GM19351 (cell line): Measurements from ENCODE around the gene SELENOS.

ENCODE experiments used
- ATAC-seq: cut with Tn5 transposase; IDR thresholded peaks from one replicate; pipeline ENCODE4 v1.9.1; 2021; ENCODE audit warnings: mild to moderate bottlenecking, moderate library complexity; ENCODE audit not compliant: unreplicated experiment

SELENOS gene, protein sequence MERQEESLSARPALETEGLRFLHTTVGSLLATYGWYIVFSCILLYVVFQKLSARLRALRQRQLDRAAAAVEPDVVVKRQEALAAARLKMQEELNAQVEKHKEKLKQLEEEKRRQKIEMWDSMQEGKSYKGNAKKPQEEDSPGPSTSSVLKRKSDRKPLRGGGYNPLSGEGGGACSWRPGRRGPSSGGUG

DNA sequence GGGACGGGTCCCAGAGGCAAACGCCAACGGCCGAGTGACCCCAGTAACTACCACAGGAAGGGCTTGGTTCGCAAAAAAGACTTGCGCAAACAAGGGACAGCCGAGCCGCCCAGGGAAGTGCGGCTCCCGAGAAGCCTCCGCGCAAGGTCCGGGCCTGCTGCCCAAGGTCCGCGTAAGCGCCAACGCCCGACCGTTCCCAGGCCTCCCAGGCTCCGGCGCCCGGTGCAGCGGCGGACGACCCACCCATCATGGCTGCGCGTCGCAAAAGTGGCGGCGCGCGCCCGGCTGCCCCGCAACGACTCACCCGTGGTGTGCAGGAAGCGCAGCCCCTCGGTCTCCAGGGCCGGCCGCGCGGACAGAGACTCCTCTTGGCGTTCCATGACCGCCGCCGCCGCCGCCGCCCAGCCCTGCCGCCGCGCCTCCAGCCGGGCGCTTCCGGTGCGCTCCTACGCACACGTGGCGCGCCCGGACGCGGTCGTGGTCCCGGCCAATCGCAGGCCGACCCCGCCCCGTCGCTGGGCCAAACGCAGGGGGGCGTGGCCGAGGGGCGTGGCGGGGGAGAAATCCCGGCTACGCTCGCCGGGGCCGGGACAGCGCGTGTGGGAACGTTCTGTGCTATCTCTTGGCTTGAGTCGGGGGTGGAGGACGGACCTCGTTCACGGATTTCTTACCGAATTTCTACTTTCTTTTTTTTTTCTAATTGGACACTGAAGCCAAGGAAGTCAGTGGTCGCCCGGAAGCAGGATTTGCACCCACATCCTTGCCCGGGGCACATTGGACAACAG, at the start of gene SELENOS:
TSS of gene SELENOS (minus strand) at position 448 of the 785 bp plus-strand sequence. CDS start at position 380, 68 bp downstream.
- ATAC-seq = peak; percentile 90

DNA sequence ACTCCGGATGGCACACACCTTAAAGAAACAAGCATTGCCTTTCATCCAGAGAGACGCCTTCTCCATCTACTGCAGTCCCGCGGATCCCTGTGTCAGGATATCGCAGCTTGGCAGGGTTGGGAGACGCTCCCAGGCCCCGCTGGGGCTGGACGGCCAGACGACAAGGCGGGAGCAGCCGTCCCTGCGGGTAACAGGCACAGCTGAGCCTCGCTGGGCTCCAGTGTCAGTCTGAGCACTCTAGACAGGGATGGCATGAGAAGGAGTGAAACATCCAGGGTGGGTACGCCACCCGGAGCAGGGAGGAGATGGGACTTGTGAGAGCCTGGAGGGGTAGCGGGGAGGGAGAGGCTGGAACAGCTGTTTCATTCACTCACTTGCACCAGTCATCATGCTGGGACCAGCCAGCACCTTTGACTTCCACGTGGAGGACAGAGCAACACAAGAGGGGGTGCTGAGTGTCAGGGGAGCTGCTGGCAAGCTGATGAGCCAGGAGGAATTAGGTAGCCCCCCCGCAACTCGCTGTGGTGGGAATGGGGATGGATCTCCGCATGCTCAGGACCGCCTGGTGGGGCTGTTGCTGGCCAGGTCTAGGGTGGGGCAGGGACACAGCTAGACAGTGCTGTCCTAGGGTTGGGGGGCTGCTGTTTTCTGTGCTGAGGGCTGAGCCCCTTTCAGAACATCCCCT, 49.3 kb upstream of the SELENOS start:
- ATAC-seq = no peak

DNA sequence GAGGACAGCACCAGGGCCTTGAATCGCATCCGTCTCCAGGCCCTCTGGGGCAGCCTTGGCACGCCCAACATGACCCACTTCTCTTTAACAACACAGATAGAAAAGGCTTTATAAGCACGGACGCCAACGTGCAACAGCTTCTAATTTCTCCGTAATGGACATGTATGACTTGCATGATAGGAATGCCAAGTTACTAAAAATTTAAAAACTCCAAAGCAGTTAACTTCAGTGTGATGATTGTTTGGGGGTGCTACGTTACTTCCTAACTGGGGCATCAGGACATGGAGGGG, 48.7 kb upstream of the SELENOS start:
- no peak for ATAC-seq

DNA sequence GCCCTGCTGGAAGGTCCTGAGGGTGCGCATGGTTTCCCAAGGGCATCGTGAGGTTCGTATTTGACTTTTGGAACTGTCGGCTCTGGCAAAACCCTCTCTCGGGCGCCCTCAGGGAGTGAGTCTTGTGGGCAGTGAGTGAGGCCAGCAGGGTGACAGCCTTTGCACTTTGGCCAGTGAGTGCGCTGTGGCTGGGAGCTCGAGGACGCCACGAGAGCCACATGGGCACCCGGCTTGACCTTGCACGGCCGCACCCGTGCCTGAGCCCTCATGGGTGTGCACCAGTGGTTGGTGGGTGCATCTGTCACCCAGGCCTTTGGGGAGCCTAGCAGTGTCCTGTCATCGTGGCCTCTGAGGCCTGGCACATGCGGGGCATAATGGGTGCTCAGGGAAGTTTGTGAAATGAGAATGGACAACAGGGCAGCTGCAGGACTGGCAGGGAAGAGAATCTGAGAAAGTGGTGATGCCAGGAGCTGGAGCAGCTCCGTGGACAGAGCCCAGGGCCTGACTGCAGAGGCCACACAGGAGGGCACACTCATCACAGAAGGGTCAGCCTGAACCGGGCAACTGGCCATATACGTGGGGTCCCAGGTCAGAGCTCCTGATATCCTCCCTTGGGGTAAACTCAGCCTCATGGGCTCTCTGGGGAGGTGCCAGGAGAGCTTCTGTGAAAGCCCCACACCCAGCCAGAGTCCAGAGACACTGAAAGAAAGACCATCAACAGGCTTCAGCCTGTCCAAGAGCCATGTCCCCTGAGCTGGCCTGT, 48.2 kb upstream of the SELENOS start:
- ATAC-seq = no peak

DNA sequence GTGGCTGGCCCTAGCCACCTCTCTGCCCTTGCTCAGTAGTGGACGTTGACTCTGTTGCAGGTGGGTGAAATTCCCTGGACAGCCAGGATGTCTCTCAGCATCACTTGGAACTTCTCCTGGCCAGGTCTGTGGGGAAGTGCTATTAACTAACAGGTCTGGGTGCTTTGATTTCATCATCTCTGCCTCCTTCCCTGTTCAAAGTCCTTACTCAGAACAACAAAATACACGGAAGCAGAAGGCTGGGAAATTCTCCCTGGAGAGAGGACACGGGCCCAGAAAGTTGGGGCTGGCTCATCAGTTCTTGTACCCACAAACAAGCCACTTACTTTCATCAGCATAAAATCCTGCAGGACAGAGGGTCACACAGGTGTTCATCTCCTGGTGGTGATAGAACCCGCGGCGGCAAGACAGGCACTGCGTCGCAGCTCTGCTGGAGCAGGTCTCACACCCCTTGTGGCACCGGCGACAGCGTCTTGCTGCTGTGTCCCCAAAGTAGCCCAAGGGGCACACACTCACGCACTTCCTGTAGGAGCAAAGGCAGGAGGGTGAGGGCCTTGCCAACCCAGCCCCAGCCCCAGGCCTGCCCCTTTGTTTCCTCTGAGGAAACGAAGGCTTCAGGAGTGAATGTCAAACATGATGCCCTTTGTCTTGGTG, 47.4 kb upstream of the SELENOS start:
- no peak for ATAC-seq

DNA sequence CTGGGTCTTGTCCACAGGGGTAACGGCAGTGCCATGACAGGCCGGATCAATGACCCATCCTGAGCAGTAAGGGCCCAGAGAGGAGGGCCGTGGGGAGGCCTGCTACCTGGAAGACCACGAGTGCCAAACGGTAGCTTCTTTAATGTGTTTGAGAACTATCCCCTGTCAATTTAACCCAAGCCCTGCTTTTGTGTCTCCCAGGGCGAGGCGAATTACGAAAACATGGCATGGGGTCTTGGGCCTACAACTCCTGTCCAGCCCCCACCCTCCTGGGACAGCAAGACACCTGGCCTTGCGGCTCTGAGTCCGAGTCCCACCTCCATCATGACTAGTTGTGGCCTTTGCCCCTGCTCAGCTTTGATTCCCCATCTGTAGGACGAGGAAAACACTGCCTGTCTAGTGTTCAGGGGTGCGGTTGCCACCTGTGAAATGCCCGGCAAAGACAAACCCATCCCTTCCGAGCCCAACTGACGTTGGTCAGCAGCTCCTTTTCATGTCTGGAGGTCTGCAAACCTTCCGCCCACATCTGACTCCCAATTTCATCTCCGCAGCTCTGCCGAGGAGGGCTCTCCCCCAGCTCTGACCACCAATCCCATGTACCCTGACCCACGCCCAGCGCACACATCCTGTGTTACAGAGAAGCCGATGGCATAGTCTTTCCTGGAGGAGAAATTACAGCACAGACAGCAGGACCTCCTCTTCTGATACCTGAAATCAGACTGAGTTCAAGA, 46.7 kb upstream of the SELENOS start:
- no peak for ATAC-seq

DNA sequence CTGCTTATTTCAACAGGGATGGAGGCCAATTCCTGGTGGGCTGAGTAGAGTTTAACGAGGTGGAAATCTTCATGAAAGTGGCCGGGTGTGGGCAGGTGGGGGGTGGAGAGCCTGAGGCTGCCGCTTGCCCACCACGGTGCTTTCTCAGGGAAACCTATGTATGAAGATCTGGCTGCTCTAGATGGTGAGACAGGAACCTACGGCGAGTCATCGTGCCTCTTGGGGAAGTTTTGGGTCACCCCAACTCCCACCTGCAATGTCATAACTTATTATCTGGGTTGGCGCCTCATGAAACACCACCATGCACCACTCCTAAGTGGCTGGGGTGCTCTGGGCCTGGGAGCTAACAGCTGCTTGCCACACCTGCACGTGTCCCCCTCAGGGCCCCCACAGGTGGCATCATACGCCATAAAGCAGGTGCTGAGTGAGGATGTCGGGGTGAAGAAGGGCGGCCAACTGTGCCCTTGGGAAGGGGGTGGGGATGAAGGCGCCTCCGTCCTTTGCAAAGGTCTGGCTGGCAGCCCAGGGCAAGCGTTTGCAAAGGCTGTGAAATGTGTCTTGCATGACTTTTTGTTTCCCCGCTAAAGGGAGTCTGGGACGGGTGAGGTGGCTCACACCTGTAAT, 45.7 kb upstream of the SELENOS start:
- ATAC-seq = no peak

DNA sequence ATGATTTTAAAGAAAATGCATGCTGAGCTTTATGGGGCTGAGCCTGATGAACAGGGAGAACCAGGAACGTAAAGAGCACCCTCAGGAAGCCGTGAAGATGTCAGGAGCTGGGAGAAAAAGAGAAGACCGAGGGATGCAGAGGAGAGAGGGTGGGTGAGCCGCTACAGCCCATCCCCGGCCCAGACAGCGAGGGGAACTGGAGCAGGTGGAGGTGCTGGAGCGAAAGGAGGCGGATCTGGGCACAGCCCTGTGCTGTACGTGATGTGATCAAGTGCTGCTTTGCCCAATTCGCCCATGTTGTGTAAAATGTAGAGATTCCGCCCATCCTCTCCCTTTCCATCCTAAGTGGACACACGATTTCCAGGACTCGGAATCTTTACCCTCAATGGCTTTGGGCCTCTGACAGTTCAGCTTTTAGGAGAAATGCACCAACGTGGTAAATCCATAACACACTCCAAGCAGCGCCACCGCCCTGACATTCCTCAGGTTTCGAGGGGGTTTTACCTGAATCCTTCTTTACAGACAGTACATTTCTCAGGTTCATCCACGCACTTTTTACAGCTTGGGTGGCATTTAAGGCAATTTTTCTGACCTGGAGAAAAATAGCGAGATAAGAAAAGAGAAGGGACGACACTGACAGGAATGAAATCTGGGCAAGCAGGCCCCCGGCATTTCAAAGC, 44.9 kb upstream of the SELENOS start:
- no peak for ATAC-seq

DNA sequence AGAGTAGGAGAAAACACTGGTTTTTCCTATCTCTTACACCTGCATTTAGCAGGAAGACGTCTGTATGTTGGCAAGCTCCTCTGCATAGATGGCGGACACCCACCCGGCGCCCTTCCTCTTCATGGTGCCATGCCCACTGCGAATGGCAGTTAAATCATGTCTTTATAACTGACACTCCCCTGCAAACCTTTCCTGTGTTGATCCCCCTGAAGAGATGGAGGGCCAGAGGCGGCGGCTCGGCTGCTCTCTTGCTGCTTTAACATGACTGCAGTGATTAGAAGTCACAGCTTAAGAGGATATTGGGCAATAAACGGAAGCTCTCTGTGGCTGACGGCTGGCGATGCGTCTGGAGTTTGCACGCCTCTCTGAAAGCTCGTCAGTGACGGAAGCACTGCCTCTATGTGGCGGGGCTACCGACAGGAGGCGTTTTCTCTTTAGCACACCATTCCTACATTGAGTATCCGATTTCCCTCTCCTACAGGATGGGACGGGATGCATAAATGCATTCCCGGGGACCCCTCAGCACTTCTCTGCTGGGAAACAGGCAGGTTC, 43.3 kb upstream of the SELENOS start:
- ATAC-seq = peak; percentile 64

DNA sequence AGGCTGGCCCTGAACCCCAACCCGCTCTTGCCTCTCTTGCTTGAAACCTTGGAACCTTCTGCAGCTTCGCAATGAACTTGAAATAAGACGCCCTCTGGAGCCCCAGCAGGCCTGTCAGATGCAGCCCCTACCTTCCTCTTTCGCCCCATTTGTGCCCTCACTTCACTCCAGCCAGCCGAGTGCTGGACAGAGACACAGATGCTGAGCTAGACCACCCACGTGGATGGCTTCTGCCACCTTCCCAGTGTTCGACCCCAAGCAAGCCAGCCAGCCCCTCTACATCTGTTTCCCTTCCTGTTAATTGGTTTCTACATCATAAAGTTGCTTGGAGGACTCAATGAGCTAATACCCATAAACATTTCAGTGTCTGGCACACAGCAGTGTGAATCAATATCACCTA, 41.6 kb upstream of the SELENOS start:
- ATAC-seq = no peak

DNA sequence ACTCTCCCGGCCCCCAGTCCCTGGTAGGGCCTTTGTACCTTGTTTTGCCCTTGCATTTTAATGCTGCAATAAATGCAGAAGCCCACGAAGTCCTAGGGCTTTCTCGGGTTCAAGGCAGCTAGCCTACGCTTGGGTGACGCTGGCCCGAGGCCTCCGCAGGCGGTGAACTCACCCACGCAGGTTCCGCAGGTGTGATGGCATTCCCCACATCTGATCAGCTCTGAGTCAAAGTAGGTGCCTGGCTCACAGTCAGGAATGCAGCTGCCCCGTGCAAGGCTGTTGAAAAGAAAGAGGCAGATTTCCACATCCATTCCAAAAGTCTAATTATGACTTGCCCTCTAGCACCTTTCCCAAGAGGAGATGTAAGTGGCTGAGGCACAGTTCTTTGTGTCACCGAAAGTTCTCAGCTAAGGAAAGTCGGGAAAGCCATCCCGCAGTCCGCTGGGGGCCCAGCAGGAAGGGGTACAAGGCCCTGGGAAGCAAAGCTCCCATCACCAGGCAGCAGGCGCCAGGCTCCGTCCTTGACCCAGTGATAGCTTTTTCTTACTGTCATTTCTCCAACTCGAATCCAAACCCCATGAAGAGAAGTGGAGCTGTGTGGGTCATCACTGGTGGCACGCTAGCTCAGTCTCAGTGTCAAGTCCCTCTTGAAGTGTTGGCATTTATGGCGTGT, 41.0 kb upstream of the SELENOS start:
- no peak for ATAC-seq

DNA sequence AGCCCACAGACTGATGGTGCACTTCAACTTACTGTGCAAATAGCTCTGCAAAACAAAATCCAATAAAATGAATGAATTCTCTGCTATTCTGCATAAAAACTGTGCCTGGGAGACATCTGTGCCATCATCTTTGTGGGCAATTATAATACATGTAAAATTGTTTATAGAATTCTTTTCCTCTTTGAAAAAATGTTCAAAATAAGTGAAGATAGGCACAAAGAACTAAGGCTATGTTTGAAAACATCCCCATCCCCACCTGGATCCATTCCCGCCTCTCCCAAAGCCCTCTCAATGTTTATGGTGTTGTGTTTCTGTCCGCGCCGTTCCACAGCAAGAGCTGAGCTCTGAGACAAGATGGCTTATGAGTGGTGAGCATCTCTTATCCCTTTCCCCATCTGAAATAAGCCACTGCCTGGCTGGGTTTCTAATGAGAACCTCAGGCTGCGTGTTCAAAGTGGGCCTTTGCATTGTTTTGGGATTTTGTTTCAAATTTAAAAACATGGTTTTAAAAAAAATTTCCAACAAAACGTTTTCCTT, 40.1 kb upstream of the SELENOS start:
- ATAC-seq = no peak

DNA sequence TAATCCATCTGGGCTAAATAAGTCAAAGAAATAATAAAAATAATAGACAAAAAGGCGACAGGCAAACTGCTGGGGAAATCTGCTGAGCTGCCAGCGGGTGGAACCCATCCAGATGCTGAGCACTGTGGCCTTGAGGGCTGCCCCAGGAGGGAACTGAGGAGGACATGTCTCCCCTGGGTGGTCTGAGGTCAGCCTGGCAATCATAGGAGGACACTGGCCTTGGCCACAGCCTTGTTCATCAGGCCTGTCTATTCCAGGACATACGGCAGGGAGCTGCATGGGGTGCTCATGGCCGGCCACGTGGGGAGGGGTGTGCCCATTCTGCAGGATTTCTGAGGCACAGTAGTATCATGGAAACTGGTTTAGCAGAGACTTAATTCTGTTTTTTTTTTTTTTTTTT, 39.2 kb upstream of the SELENOS start:
- ATAC-seq = no peak

DNA sequence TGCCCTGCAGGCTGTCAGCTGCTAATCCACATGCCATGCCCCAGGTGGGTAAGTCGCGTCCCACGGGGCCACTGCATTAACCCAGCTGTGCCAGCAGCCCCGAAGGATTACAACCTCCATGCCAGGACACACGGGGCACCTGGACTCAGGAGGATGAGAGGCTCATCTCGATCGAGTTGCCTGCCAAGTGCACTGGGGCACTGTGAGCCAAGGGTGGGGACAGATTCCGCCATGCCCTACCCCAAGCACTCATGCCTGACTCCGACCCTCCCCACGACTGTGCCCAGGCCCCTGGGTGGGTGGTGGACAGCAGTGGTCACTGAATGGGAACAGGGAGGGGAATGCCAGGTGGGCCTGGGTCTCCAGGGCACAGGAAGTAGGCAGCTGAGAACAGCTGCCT, 38.5 kb upstream of the SELENOS start:
- ATAC-seq = no peak

DNA sequence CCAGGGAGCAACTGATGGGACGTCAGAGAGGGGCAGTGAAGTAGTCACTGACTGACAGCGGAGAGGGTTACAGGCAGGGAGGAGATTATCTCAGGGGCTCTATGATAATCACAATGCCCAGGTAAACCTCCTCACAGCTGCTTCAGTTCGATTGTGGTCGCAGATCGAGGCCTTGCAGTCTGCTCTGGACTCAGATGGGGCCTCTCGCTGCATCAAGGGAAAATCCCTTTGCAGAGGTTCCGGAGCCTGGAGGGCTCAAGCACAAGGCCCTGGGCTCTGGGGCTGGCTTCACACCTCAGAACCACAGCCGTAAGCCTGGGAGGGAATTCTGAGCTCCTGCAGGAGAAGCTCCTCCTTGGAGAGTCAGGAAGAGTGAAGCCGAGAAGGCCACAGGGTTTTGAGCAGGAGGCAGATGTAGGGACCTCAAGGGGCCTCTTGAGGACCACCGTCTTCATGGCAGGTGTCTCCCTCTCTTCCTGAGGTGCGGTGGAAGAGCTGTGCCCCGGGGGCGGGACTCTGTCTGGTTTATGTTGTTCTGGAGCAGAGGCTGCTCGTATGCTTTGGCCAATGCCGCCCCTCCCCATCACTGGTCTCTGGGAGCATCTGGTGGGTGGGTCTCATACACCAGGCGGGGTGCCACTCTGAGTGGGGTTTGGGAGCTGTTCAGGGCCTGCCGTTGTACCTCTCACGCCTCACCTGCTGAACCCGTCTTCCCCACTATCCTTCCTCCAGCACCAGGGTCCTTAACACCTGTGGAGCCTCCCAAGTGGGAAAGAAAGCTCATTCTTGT, 37.2 kb upstream of the SELENOS start:
- ATAC-seq = no peak

DNA sequence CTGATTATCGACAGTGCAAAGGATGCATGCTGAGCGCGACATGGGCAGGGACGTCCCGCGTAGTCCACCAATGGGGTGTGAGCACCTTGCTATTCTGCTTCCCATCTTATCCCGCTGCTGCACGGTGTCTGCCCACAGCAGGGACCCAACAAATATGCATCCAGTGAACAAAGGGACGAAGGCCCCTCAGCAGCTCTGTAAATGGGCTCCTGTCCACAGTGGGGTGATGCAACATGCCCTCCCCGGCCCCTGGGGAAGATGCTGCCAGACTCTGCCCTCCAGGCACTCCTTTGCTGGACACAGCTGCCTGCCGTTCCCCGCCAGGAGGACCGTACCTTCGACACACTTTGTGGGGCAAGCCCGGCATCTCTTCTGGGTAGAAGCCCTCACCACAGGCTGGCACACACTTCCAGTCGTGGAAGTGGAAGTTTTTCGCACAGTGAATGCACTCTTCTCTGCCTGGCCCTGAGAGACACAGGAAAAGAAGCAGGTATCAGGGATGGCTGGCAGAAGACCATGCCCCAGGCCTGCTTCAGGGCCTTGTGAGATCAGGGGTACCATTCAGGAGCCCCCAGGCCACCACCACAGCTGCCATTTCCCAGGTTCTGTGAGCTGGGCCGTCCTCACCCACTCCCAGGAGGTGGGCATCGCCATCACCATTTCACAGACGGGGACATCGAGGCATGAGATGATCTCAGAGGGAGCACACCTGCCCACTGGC, 35.9 kb upstream of the SELENOS start:
- no peak for ATAC-seq

DNA sequence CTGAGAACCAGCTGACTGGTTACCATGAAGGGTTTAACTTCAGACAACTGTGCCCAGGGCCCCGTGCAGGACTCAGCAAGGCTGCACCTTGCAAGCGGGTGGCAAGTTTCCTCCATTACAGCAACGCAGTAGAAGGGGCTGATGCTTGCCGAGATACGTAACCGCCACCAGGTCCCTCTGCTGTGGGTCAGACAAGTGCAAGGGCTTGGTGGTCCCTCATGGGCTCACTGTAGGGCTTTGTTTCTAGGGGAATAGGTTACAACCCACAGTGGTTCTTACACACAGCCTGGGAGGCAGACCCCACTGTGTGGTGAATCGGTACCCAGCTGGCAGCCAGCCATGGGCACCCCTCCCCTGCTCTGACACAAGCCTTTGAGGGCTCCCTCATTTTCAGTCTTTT, 33.2 kb upstream of the SELENOS start:
- ATAC-seq = no peak
